Stomach (tissue), 4 donors: ENCODE data around the gene DOCK8.

Source experiments
- EP300 ChIP-seq: sonication (generic); formaldehyde crosslinking; IDR thresholded peaks from one replicate; pipeline ENCODE4 v1.6.1; 2017; ENCODE audit warnings: antibody characterized with exemption
- POLR2A ChIP-seq, 4 donors: fragments of 450-650 bp; IDR thresholded peaks; one replicate each; pipeline ENCODE4 v1.6.1; 2016; ENCODE audit warnings: antibody characterized with exemption in 4 of 4, control low read depth in 2 of 4, mild to moderate bottlenecking in 1 of 4, moderate library complexity in 1 of 4
- POLR2AphosphoS5 ChIP-seq, 3 donors: sonication (generic); formaldehyde crosslinking; IDR thresholded peaks; one replicate each; pipeline ENCODE4 v1.6.1; 2016; ENCODE audit warnings: antibody characterized with exemption in 3 of 3
- TF ChIP-seq, protein P1 (sequence below), 7 experiments: fragments of 450-650 bp in 4 of 7; fragments of 200-600 bp in 3 of 7; sonication (generic) in 3 of 7; IDR thresholded peaks; one replicate each; pipeline ENCODE4 v1.5.1; 2016 to 2019; ENCODE audit warnings: antibody characterized with exemption in 7 of 7, control low read depth in 2 of 7, mild to moderate bottlenecking in 1 of 7

DNA sequence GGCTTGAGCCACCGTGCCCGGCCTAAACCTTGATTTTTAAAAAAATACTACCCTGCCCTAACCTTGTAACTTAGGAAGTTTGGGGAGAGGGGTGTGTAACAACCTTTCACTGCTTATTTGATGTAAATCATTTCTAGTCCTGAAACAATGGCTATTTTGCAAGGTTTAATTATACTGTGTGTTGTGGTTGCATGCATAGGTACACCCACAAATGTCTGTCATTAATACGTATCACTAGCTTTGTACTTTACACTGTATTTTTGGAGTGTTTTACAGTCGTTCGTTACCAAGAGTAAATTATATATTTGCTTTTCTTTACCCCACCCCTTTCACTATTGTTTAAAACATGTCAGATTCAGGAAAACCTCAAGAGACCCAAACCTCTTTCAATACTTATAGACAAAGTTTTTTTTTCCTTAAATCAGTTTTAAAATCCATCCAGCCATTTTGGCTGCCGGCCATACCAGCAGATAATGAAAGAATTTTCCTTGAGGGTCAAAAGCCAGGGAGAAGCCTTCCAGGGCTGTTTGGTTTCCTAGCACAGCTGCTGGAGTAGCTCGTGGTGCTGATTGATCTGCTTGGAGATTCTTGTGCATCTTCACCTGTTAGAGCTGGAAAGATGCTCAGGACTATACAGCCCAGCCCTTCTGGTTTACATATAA lies 50.7 kb downstream of the DOCK8 start:
- no peak for TF ChIP-seq EP300
- TF ChIP-seq POLR2A (IDR thresholded peaks at IDR 0.05), result no peak
- TF ChIP-seq, protein P1, sequence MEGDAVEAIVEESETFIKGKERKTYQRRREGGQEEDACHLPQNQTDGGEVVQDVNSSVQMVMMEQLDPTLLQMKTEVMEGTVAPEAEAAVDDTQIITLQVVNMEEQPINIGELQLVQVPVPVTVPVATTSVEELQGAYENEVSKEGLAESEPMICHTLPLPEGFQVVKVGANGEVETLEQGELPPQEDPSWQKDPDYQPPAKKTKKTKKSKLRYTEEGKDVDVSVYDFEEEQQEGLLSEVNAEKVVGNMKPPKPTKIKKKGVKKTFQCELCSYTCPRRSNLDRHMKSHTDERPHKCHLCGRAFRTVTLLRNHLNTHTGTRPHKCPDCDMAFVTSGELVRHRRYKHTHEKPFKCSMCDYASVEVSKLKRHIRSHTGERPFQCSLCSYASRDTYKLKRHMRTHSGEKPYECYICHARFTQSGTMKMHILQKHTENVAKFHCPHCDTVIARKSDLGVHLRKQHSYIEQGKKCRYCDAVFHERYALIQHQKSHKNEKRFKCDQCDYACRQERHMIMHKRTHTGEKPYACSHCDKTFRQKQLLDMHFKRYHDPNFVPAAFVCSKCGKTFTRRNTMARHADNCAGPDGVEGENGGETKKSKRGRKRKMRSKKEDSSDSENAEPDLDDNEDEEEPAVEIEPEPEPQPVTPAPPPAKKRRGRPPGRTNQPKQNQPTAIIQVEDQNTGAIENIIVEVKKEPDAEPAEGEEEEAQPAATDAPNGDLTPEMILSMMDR (IDR thresholded peaks at IDR 0.05), result no peak
- no peak for TF ChIP-seq POLR2AphosphoS5 (IDR thresholded peaks at IDR 0.05)
